Stimulated activated naive CD8-positive, alpha-beta T cell treated with anti-CD3 and anti-CD28 coated beads, Interleukin-15, Interleukin-2, amounts not matched to agents 100 U/mL and 50 U/mL, for 24 hours (primary cell): ENCODE results near the gene INSYN1.

Experiments
- ATAC-seq: fragments of 150-1000 bp; cut with Tn5 transposase; one replicate; pipeline ENCODE4 v1.10.0; 2021
- DNase-seq: peaks from one replicate; pipeline ENCODE4 v3.0.0; 2021

INSYN1 gene

DNA sequence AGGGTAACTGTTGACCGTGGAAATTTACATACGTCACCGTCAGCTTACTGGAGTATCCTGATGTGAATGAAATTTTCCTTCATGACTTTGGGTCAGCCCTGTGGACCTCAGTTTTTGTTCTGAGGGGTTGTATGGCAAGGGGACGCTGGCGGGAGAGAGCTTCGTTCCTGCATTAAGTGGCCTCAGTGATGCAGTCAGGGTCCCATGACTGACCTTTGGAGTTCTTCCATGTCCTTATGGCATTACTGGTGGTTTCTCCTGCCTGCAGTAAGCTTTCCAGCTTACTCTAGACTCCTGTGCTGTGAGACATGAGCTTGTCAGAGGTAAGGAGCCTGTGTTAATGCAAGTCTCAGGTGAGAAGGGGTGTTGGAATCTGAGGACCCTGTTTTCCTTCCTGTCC is 67.2 kb downstream of the INSYN1 start:
- no peak for ATAC-seq

More for the DNA sequence above, 67.2 kb downstream of the INSYN1 start:
- DNase-seq = no peak
